NCI-H187 treated with DMSO at 0.1 percent for 48 hours (cell line): ENCODE results near the gene ZNF45.
"Not testable (repeated sequence)": the region's sequence is repeated elsewhere in the genome, so short reads cannot be mapped to it uniquely, and the experiment has no call there.

Experiments used
- DNase-seq: peaks from one replicate; lab custom pipeline; 2025; lab: John Stamatoyannopoulos, UW

ZNF45 gene

GRCh38 chr19:43913383-43913782 lies 21.7 kb downstream of the ZNF45 start:
- DNase-seq, result no peak

DNA sequence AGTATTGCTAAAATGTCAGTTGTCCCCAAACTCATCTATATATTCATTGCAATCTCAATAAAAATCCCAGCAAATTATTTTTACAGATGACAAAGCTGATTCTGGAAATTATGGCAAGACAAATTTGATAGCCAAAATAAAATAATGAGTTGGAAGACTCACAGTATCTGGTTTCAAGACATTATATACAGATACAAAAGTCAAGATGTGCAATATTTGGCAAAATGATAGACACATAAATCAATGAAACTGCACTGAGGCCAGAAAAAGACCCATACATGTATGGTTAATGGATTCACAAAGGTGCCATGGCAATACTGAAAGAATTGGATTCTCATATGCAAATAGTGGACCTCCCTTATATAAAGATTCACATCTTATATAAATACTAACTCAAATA lies 24.2 kb downstream of the ZNF45 start:
- DNase-seq, result no peak

DNA sequence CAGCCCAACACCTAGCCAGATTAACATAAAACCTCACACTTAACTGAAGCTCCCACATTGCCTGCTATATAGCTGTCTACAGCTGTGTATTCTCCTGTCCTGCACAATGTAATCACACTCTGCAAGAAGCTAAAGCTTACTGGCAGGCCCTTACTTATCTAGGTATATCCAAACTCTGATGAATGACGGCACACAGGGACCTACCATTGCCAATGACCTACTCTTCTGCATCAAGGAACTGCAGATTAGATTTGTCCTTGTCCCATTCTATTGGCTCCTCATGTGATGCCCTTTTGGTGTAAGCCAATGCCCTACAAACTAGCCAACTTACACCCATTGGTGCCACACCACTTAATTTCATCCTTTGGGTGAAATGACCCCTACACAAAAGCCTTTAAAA lies 26.4 kb downstream of the ZNF45 start:
- no peak for DNase-seq

DNA sequence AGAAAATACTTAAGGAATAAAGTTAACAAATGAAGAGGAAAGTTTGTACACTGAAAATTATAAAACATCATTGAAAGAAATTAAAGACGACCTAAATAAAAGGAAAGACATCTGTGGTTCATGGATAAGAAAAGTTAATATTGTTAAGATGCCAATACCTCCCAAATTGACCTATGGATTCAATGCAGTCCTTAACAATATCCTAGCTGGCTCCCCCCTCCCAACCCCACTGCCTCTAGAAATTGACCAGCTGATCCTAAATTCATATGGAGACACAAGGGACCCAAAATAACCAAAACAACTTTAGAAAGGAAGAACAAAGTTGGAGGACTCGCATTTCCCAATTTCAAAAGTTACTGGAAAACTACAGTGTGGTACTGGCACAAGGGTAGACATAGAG lies 28.3 kb downstream of the ZNF45 start:
- DNase-seq, result no peak

DNA sequence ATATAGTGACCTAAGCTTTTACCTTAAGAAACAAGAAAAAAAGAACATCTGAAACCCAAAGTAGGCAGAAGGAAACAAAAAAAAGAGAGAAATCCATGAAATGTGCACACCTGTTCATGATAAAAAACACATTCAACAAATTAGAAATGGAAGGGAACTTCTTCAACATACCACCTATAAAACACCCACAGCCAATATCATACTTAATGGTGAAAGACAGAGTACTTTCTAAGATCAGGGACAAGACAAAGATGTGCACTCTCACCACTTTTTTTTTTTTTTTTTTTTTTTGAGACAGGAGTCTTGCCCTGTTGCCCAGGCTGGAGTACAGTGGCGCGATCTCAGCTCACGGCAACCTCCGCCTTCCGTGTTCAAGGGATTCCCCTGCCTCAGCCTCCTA lies 29.2 kb downstream of the ZNF45 start:
- no peak for DNase-seq

DNA sequence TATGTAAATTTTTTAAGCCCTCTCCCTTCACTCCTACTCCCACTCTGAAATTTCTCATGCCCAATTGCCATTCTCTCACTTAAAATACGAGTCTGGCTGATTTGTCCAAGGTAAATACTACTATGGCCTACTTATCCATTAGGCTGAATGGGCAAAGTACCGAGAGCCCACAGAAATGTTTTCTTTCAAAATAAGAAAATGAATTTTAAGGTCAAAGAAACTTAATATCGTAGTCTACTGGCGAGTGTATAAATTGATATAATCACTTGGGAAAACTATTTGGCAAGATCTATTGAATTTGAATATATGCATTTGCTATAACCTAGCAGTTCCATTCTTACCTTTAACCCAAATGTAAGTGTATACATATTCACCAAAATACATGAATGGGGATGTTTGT lies 32.7 kb downstream of the ZNF45 start:
- DNase-seq, result no peak

DNA sequence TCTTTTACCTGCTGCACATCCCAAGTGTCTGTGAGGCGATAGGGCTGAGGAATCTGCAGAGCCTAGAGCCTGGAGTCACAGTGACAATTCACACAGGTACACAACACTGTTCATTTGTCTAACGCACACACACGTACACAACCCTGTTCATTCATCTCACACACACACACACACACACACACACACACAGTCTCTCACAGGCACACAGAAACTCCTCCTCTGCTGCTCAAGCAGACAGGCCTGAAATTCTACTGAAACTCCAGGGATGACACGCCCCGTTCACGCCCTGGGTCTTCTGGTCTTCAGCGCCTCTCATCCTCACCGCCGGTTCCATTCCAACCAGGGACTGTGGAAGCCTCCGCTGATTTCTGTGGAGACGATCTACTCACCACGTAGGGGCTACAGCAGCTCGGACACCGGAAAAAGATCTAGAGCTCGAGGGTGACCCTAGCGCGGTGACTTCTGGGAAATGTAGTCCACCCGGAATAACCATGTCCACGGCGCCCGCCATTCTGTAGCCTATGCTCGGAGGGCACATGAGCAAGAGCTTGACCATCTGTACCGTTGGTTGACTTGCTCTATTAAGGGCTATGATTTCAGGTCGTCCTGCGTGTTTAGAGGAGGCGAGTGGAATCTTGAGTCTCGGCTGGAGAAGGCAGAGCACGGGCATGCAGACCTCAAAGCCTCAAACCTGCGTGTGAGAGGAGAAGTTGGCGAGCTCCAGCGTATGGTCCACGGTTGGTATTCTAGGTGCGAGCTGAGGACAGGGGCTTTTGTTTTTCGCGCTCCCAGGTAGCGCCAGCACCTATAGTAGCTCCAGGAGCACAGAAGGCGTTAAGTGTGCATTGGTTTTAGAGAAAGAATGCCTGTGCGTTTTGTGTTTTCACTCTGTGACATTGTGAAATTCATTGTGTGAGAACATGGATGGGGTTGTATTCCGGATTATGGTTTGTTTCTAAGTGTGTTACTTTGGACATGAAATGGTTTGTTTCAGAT lies 33.4 kb downstream of the ZNF45 start:
- DNase-seq, result peak; percentile 31

DNA sequence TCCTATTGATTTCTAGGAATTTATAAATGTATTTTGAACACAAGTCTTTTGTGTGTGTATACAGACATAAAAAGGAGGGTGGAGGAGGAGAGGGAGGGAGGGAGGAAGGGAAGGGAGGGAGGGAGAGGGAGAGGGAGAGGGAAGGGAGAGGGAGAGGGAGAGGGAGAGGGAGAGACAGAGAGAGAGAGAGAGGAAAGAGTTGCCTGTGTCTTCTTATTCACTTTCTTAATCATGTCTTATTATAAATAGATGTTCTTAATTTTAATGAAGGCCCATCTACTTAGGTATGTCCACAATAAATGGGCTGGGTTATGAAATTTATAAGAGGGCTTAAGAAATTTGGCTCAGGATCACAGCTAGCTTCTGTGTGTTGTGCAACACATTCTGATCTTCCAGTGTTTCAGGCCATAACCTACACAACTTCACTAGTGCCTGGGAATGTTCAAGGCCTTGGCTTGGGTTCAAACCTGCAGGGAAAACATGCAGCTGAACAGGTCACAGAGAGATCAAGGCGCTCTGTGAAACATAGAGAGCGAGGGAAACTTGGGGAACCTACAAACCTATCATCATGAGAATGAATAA lies 39.3 kb downstream of the ZNF45 start:
- DNase-seq, result no peak

GRCh38 chr19:43883864-43884263 lies 51.2 kb downstream of the ZNF45 start, which contains the start of gene ZNF404:
ZNF404 (minus strand) TSS chr19:43883964.
- no peak for DNase-seq

- no peak for DNase-seq
Measured at GRCh38 chr19:43880483-43880882, 54.6 kb downstream of the ZNF45 start.

- no peak for DNase-seq
Measured at GRCh38 chr19:43872547-43873336, 62.3 kb downstream of the ZNF45 start.

DNA sequence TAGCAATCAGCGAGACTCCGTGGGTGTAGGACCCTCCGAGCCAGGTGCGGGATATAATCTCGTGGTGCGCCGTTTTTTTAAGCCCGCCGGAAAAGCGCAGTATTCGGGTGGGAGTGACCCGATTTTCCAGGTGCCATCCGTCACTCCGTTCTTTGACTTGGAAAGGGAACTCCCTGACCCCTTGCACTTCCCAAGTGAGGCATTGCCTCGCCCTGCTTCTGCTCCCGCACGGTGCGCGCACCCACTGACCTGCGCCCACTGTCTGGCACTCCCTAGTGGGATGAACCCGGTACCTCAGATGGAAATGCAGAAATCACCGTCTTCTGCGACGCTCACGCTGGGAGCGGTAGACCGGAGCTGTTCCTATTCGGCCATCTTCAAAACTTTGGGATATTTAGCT lies 68.2 kb downstream of the ZNF45 start:
- DNase-seq, result not testable (repeated sequence)
